Glomerular visceral epithelial cell (primary cell): Measurements from ENCODE around the gene HOXB3.
A peak's percentile ranks its signal among the peaks of the same experiment; 100 is the strongest.
"Not testable (repeated sequence)": the region's sequence is repeated elsewhere in the genome, so short reads cannot be mapped to it uniquely, and the experiment has no call there.

Experiments
- DNase-seq: peaks from one replicate; pipeline ENCODE4 v3.0.0-alpha.2; 2016; ENCODE audit errors: extremely low spot score

Gene HOXB3

GRCh38 chr17:48545539-48545938 is 44.5 kb downstream of the HOXB3 start:
- DNase-seq = no peak

- DNase-seq = peak; percentile 54
Observed at GRCh38 chr17:48545022-48545375, 45.0 kb downstream of the HOXB3 start, which contains the start of gene HOXB2. TSS of gene HOXB2 (minus strand) at chr17:48545109. CDS start at chr17:48544911, 198 bp downstream.

GRCh38 chr17:48544349-48545021 is 45.6 kb downstream of the HOXB3 start:
- DNase-seq = peak; percentile 79

GRCh38 chr17:48543854-48544348 is 46.1 kb downstream of the HOXB3 start:
- DNase-seq = no peak

GRCh38 chr17:48543107-48543853 is 46.8 kb downstream of the HOXB3 start:
- DNase-seq = peak; percentile 64

GRCh38 chr17:48542698-48543106 is 47.3 kb downstream of the HOXB3 start:
- no peak for DNase-seq

- no peak for DNase-seq
Observed at GRCh38 chr17:48542114-48542656, 47.9 kb downstream of the HOXB3 start.

- peak; percentile 86 for DNase-seq
Observed at GRCh38 chr17:48541577-48542113, 48.4 kb downstream of the HOXB3 start.

GRCh38 chr17:48541036-48541576 is 48.9 kb downstream of the HOXB3 start:
- DNase-seq = no peak

- peak; percentile 60 for DNase-seq
Observed at GRCh38 chr17:48540213-48540612, 49.8 kb downstream of the HOXB3 start.

- DNase-seq = peak; percentile 90
Observed at GRCh38 chr17:48539177-48539576, 50.9 kb downstream of the HOXB3 start.

- DNase-seq = no peak
Observed at GRCh38 chr17:48537316-48537715, 52.7 kb downstream of the HOXB3 start.

- not testable (repeated sequence) for DNase-seq
Observed at GRCh38 chr17:48535793-48536559, 54.1 kb downstream of the HOXB3 start.

GRCh38 chr17:48532261-48532660 is 57.8 kb downstream of the HOXB3 start:
- no peak for DNase-seq

- DNase-seq = no peak
Observed at GRCh38 chr17:48530887-48531272, 59.2 kb downstream of the HOXB3 start, which contains the start of gene HOXB1. TSS of gene HOXB1 (minus strand) at chr17:48531011. CDS start at chr17:48530904, 107 bp downstream.

- DNase-seq = no peak
Observed at GRCh38 chr17:48530208-48530886, 59.7 kb downstream of the HOXB3 start.

- no peak for DNase-seq
Observed at GRCh38 chr17:48529683-48530009, 60.4 kb downstream of the HOXB3 start.

GRCh38 chr17:48528936-48529682 is 60.9 kb downstream of the HOXB3 start:
- no peak for DNase-seq

- DNase-seq = no peak
Observed at GRCh38 chr17:48528153-48528935, 61.7 kb downstream of the HOXB3 start.
